Hematopoietic multipotent progenitor cell treated with erythropoietin and hydrocortisone succinate and interleukin-3 and kit ligand, for 17 days (in vitro differentiated cells): ENCODE results near the gene OPN1MW.
"Not testable (repeated sequence)": the region's sequence is repeated elsewhere in the genome, so short reads cannot be mapped to it uniquely, and the experiment has no call there.

Experiments used
- DNase-seq: peaks from one replicate; pipeline ENCODE4 v3.0.0-alpha.2; 2015; ENCODE audit warnings: low spot score

The OPN1MW gene

GRCh38 chrX:154211057-154211456, 28.7 kb downstream of the OPN1MW start:
- DNase-seq, result not testable (repeated sequence)

- DNase-seq, result not testable (repeated sequence)
Measured at GRCh38 chrX:154211499-154211898, 29.1 kb downstream of the OPN1MW start.

- not testable (repeated sequence) for DNase-seq
Measured at GRCh38 chrX:154219456-154219855, 37.1 kb downstream of the OPN1MW start, which contains the start of gene OPN1MW2. Gene OPN1MW2, plus strand, starts transcription at chrX:154219756. Its CDS starts 60 bp downstream, at chrX:154219816.

GRCh38 chrX:154225292-154225691, 42.9 kb downstream of the OPN1MW start:
- not testable (repeated sequence) for DNase-seq

- DNase-seq, result not testable (repeated sequence)
Measured at GRCh38 chrX:154226706-154227105, 44.3 kb downstream of the OPN1MW start.

- DNase-seq, result not testable (repeated sequence)
Measured at GRCh38 chrX:154231443-154231842, 49.0 kb downstream of the OPN1MW start.

GRCh38 chrX:154233620-154234019, 51.2 kb downstream of the OPN1MW start:
- not testable (repeated sequence) for DNase-seq

GRCh38 chrX:154238939-154239559, 56.7 kb downstream of the OPN1MW start:
- DNase-seq, result not testable (repeated sequence)

- DNase-seq, result not testable (repeated sequence)
Measured at GRCh38 chrX:154239982-154240503, 57.6 kb downstream of the OPN1MW start.
